H1 (cell line): Measurements from ENCODE around the gene ELP4. TPM values are rescaled to one million over a fixed set of nuclear protein-coding genes. Genes with fewer than 3 reads are reported as not detected.

Experiments
- BCL11A ChIP-seq, 2 experiments: IDR thresholded peaks; one replicate each; pipeline ENCODE4 v1.6.1; 2011; ENCODE audit warnings: low read depth in 2 of 2, low read length in 2 of 2, mild to moderate bottlenecking in 2 of 2
- CBX8 ChIP-seq: fragments of 300-800, 300-1000 bp; sonication (generic); IDR thresholded peaks from 2 replicates; pipeline ENCODE4 v1.7.1; 2016; ENCODE audit warnings: low read depth, low read length, borderline replicate concordance
- CEBPB ChIP-seq: IDR thresholded peaks from 2 replicates; pipeline ENCODE4 v1.6.1; 2012; ENCODE audit warnings: low read depth, low read length
- EZH2 ChIP-seq: fragments of 200-600 bp; sonication (generic); IDR thresholded peaks from 2 replicates; pipeline ENCODE4 v1.7.1; 2012; ENCODE audit warnings: low read depth, mild to moderate bottlenecking, moderate library complexity, low read length, inconsistent platforms; ENCODE audit not compliant: severe bottlenecking
- NANOG ChIP-seq: IDR thresholded peaks from 2 replicates; pipeline ENCODE4 v1.6.1; 2011; ENCODE audit warnings: low read length, low read depth, mild to moderate bottlenecking, inconsistent platforms; ENCODE audit not compliant: insufficient read depth, poor library complexity, severe bottlenecking
- SP2 ChIP-seq: IDR thresholded peaks from 2 replicates; pipeline ENCODE4 v1.6.1; 2012; ENCODE audit warnings: mild to moderate bottlenecking, low read length, inconsistent platforms
- TEAD4 ChIP-seq: IDR thresholded peaks from 2 replicates; pipeline ENCODE4 v1.6.1; 2012; ENCODE audit warnings: low read depth, low read length, inconsistent platforms, mixed read lengths
- USF2 ChIP-seq: IDR thresholded peaks from 2 replicates; pipeline ENCODE4 v1.6.1; 2011; ENCODE audit warnings: low read length, improper control_type of control experiment
- polyA plus RNA-seq, 7 experiments: library from polyadenylated mRNA; depleted of rRNA in 3 of 7; stranded (reverse) in 5 of 7; unstranded in 2 of 7; fragments of >200 nt in 5 of 7; fragments of 200-250 nt in 2 of 7; gene quantifications; 1 replicate in 5 of 7; 2 replicates in 1 of 7; 4 replicates in 1 of 7; pipeline versions ENCODE4 v1.2.1 to v1.2.3, GENCODE V29; 2011 to 2013; ENCODE audit warnings: missing spikeins in 2 of 7, mixed read lengths in 2 of 7
- total RNA-seq: library from RNA; stranded (reverse); fragmentation: NEBNext Ultra II Directional; extraction: Animal tissue kit (Norgen Biotek cat#: 25700); gene quantifications from 2 replicates; pipeline ENCODE4 v1.2.1, GENCODE V29; 2021

ELP4 gene
- total and polyA plus RNA-seq, 2 of the 8 experiments (the other 6 are each of a cell fraction or from before 2014, with no cell fraction given) = 14.0 to 18.6 TPM

- TF ChIP-seq USF2 = no peak
- peak; percentile 4; the same call in 1 of the 2 replicates for TF ChIP-seq TEAD4
- peak; percentile 68 for TF ChIP-seq SP2
- TF ChIP-seq CEBPB = no peak
- TF ChIP-seq CBX8 = no peak
- no peak for TF ChIP-seq NANOG
- no peak for TF ChIP-seq EZH2
- TF ChIP-seq BCL11A (IDR thresholded peaks at IDR 0.05; ENCODE audit: low read depth in 2 of 2, low read length in 2 of 2) = no peak
Observed at GRCh38 chr11:31509429-31510345, at the start of gene ELP4, which contains the start of gene IMMP1L (continued).
